HL-60/S4 treated with retinoic acid at 250 ng/mL for 4 days and 3 days (cell line): ENCODE results near the gene B3GALT6.

Source experiments
- in situ Hi-C: fragments of 300-500 bp; cut with MboI; formaldehyde crosslinking; loops from 2 replicates; pipeline ENCODE4 v1.7.0; 2022; ENCODE audit warnings: low sequenced_read_pairs

Gene B3GALT6

GRCh38 chr1:1259540-1259939, 27.5 kb downstream of the B3GALT6 start:
- in situ Hi-C loops, result no loop called here

GRCh38 chr1:1259951-1260600, 28.0 kb downstream of the B3GALT6 start:
- in situ Hi-C loops, result no loop called here

- in situ Hi-C loops, result no loop called here
Measured at GRCh38 chr1:1260843-1261560, 29.0 kb downstream of the B3GALT6 start.

GRCh38 chr1:1262071-1262470, 30.0 kb downstream of the B3GALT6 start:
- in situ Hi-C loops, result no loop called here

- in situ Hi-C loops, result no loop called here
Measured at GRCh38 chr1:1262758-1263157, 30.7 kb downstream of the B3GALT6 start.

GRCh38 chr1:1264026-1264425, 32.0 kb downstream of the B3GALT6 start:
- in situ Hi-C loops, result no loop called here

GRCh38 chr1:1264868-1265272, 32.8 kb downstream of the B3GALT6 start:
- in situ Hi-C loops, result no loop called here

GRCh38 chr1:1267488-1268283, 35.6 kb downstream of the B3GALT6 start:
- in situ Hi-C loops, result no loop called here

GRCh38 chr1:1268284-1268682, 36.2 kb downstream of the B3GALT6 start:
- in situ Hi-C loops, result no loop called here

- in situ Hi-C loops, result no loop called here
Measured at GRCh38 chr1:1270813-1271212, 38.8 kb downstream of the B3GALT6 start.

- in situ Hi-C loops, result no loop called here
Measured at GRCh38 chr1:1272341-1273208, 40.5 kb downstream of the B3GALT6 start.

- in situ Hi-C loops, result no loop called here
Measured at GRCh38 chr1:1273209-1273511, 41.1 kb downstream of the B3GALT6 start.

GRCh38 chr1:1273512-1274298, 41.7 kb downstream of the B3GALT6 start, which contains the start of gene UBE2J2:
Gene UBE2J2, minus strand, starts transcription at chr1:1273854. Its CDS starts 5,862 bp downstream, at chr1:1267992.
- in situ Hi-C loops, result no loop called here

- in situ Hi-C loops, result no loop called here
Measured at GRCh38 chr1:1274299-1274930, 42.4 kb downstream of the B3GALT6 start.

- in situ Hi-C loops, result no loop called here
Measured at GRCh38 chr1:1274931-1275431, 42.9 kb downstream of the B3GALT6 start.

GRCh38 chr1:1275836-1276235, 43.8 kb downstream of the B3GALT6 start:
- in situ Hi-C loops, result no loop called here

GRCh38 chr1:1278620-1279019, 46.6 kb downstream of the B3GALT6 start:
- in situ Hi-C loops, result no loop called here

GRCh38 chr1:1279028-1279427, 47.0 kb downstream of the B3GALT6 start:
- in situ Hi-C loops, result no loop called here

- in situ Hi-C loops, result no loop called here
Measured at GRCh38 chr1:1280782-1281481, 48.9 kb downstream of the B3GALT6 start.
